Spleen (tissue), 7 donors: Measurements from ENCODE around the gene MRPL32.

Source experiments
- CTCF ChIP-seq, 11 experiments: fragments of 200-600 bp in 7 of 11; fragments of 450-650 bp in 4 of 11; sonication (generic) in 4 of 11; IDR thresholded peaks in 8 of 11; conservative IDR thresholded peaks in 3 of 11; 1 replicate in 7 of 11; 2 replicates in 4 of 11; pipeline versions ENCODE4 v1.4.0 to v1.8.0; 2016 to 2021; ENCODE audit warnings: antibody characterized with exemption in 11 of 11, inconsistent platforms in 4 of 11, mild to moderate bottlenecking in 1 of 11
- POLR2AphosphoS5 ChIP-seq, 3 donors: sonication (generic); formaldehyde crosslinking; IDR thresholded peaks; one replicate each; pipeline ENCODE4 v1.5.1; 2017; ENCODE audit warnings: antibody characterized with exemption in 3 of 3
- donor health status: DM: no; HTN: no; CAD: no; lungs with moderate emphysema.
- donor health status: DM: no; HTN: no; CAD: no.
- donor health status: DM: no; HTN: no; CAD: no.

DNA sequence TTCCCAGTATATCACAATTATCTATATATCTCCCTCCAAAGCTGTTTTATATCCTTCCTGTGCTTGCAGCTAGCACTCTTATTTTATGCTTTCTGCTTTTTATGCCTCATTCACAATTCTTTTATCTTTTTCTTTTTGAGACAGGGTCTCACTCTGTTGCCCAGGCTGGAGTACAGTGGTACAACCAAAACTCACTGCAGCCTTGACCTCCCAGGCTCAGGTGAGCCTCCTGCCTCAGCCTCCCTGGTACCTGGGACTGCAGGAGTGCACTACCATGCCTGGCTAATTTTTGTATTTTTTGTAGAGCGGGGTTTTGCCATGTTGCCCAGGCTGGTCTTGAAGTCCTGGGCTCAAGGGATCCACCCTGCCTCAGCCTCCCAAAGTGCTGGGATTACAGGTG, 26.0 kb upstream of the MRPL32 start:
- TF ChIP-seq POLR2AphosphoS5 (IDR thresholded peaks at IDR 0.05) (no peak), CTCF (IDR thresholded peaks at IDR 0.05 in 8 of 11, conservative IDR thresholded peaks at IDR 0.05 in 3 of 11) (no peak)
